ENCODE measurements around the gene URI1.

Gene URI1

GRCh38 chr19:29966588-29967249 lies 24.7 kb downstream of the URI1 start:
- in situ Hi-C loops (cut with MboI; ENCODE audit: low pct_unique_long_range_greater_than_20kb, low sequenced_read_pairs) = no loop called here
- DNase-seq = no peak

DNA sequence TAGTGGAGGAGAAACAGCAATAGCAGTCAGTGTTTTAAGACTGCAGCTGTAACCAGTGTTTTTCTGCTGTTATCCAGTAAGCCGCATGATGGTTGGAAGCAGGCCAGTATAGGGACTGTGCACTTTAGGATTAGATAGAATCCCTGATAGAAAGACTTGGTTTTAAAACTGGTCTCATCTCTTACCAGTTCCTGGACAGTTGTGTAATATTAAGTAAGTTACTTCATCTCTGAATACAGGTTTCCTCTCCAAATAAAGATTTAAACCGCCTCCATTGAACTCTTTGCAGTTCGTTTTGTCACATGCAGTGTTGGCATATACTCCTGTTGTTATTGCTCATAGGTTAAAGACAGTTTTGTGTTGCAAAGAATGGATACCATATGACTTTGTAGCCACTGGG lies 25.6 kb downstream of the URI1 start:
- DNase-seq = peak; percentile 50
- in situ Hi-C loops (cut with MboI; ENCODE audit: low pct_unique_long_range_greater_than_20kb, low sequenced_read_pairs) = no loop called here

GRCh38 chr19:29969891-29970290 lies 27.9 kb downstream of the URI1 start:
- in situ Hi-C loops (cut with MboI; ENCODE audit: low pct_unique_long_range_greater_than_20kb, low sequenced_read_pairs) = no loop called here
- DNase-seq = no peak

DNA sequence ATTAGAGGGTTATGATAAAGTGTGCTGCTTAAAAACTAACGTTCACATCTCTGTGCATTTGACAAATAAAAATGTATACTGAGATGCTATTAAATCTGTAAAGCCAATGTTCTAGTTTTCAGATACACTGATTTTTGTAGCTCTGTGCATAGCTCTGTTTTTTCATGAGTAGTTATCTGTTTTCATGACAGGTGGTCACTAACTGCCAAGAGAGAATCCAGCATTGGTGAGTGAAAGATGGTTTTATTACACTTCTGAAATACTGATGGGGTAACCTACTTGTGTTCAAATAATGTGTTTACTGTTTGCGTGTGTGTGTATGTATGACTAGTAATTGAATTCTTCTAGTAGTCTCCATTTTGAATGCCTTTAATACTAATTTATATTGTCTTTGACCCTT lies 29.0 kb downstream of the URI1 start:
- in situ Hi-C loops (cut with MboI; ENCODE audit: low pct_unique_long_range_greater_than_20kb, low sequenced_read_pairs) = no loop called here
- no peak for DNase-seq

- in situ Hi-C loops (cut with MboI; ENCODE audit: low pct_unique_long_range_greater_than_20kb, low sequenced_read_pairs) = no loop called here
- no peak for DNase-seq
Measured at GRCh38 chr19:29971648-29972047, 29.6 kb downstream of the URI1 start.

GRCh38 chr19:29974701-29975100 lies 32.7 kb downstream of the URI1 start:
- DNase-seq = no peak
- in situ Hi-C loops (cut with MboI; ENCODE audit: low pct_unique_long_range_greater_than_20kb, low sequenced_read_pairs) = no loop called here

GRCh38 chr19:29976151-29976943 lies 34.3 kb downstream of the URI1 start:
- in situ Hi-C loops (cut with MboI; ENCODE audit: low pct_unique_long_range_greater_than_20kb, low sequenced_read_pairs) = no loop called here
- no peak for DNase-seq

DNA sequence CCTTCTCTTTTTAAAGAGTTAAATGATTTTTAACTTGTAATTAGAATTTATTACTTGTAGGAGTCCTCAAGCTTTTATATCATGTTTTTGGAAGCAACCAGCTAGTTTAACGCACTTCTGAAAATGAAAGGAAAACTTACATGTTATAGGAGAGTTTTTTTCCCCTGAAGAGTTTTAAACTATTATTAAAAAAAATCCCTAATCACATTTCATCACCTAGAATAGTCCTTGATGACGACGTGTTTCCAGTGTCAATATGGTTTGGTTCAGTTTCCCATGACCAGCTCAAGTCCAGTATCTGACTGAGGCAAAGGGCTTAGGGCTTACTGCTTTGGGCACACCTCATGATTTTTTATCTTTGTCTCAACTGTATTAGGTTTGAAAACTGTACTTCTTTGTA lies 36.0 kb downstream of the URI1 start:
- no peak for DNase-seq
- in situ Hi-C loops (cut with MboI; ENCODE audit: low pct_unique_long_range_greater_than_20kb, low sequenced_read_pairs) = no loop called here

DNA sequence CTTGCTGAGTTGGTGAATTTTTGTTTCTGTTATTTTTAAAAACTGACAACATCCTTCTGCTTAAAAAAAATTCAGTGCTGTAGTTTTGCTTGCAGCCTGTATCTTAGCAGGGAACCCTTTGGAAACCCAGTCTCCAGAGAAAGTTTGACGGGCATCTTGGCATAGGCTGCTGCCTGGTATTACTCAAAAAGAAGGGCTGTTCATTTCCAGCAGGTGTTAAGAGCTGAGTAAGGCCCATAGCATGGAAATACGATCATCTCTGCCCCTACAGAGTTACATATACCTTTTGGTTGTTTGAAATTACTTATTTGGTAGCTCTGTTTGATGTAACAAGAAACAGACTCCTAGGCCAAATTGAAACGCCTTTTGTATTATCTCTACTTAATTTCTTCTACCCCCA lies 41.5 kb downstream of the URI1 start:
- in situ Hi-C loops (cut with MboI; ENCODE audit: low pct_unique_long_range_greater_than_20kb, low sequenced_read_pairs) = no loop called here
- no peak for DNase-seq

- in situ Hi-C loops (cut with MboI; ENCODE audit: low pct_unique_long_range_greater_than_20kb, low sequenced_read_pairs) = no loop called here
- DNase-seq = no peak
Measured at GRCh38 chr19:29985196-29985595, 43.2 kb downstream of the URI1 start.

DNA sequence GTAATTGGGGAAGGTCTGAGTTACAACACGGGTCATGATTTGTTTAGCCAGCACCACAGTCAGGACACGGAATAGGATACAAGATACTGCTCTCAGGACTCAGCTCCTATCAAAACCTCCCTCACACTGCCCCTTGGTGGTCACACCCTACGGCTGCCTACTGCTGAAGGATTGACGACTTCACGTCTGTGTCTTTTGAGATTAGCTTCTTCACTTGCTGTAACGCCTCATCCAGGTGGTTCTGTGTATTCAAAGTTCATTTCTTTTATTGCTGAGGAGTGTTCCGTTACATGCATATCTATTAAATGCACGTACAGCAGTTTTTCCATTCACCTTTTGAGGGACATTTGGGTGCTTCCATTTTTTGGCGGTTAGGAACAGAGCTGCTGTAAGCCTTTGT lies 46.3 kb downstream of the URI1 start:
- no peak for DNase-seq
- in situ Hi-C loops (cut with MboI; ENCODE audit: low pct_unique_long_range_greater_than_20kb, low sequenced_read_pairs) = no loop called here

DNA sequence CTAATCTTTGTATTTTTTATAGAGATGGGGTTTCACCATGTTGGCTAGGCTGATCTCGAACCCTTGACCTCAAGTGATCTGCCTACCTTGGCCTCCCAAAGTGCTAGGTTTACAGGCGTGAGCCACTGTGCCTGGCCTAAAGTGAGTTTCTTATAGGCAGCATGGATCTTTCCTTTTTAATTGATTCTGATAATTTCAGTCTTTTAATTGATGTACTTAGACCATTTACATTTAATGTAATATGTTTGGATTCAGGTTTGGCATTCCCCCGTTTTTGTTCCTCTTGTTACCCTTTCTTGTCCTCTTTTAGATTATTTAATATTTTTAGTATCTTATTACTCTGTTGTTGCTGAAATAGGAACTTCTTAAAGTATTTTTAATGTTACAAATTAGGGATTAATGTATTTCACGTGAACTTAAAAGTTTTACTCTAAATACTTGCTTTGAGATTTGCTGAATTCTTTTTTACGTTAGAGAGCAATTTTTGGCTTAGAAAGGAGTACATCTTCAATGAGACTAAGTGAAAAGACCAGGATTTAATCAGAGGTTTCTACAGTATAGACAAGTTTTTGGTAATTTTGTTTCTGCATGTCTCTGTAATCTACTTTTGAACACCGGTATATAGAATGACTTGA lies 50.3 kb downstream of the URI1 start:
- in situ Hi-C loops (cut with MboI; ENCODE audit: low pct_unique_long_range_greater_than_20kb, low sequenced_read_pairs) = no loop called here
- DNase-seq = no peak

DNA sequence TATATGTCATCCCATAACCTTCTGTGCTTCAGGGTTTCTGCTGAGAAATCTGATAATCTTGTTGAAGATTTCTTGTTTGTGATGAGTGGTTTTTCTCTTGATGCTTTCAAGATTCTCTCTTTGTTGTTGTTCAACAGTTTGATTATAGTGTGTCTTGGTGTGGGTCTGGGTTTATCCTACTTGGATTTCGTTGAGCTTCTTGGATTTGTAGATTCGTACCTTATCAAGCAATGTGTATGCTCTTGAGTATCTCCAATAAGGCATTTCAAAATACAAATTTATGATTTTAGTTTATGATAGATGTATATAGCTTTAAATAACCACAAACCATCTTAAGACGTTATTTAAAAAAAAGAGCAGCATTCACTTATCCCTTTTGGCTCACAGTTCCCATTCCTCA lies 57.5 kb downstream of the URI1 start:
- in situ Hi-C loops (cut with MboI; ENCODE audit: low pct_unique_long_range_greater_than_20kb, low sequenced_read_pairs) = no loop called here
- no peak for DNase-seq

DNA sequence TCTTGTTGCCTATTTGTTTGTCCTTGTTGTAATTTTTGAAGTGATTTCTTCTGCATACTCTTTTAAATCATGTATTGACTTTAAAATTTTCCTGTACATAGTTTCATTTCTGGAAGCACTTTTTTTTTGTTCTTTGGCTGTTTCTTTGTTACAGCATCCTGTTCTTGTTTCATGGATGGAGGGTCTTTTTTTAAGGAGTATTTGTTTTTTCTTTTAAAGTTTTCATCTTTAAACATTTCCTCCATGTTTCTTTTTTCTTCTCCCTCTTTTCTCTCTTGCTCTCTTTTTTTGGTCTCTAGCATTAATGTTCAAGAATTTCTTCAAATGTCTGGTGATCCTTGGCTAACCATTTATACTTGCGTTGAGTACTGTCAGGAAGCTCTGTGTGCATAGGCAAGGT lies 58.8 kb downstream of the URI1 start:
- no peak for DNase-seq
- in situ Hi-C loops (cut with MboI; ENCODE audit: low pct_unique_long_range_greater_than_20kb, low sequenced_read_pairs) = no loop called here

DNA sequence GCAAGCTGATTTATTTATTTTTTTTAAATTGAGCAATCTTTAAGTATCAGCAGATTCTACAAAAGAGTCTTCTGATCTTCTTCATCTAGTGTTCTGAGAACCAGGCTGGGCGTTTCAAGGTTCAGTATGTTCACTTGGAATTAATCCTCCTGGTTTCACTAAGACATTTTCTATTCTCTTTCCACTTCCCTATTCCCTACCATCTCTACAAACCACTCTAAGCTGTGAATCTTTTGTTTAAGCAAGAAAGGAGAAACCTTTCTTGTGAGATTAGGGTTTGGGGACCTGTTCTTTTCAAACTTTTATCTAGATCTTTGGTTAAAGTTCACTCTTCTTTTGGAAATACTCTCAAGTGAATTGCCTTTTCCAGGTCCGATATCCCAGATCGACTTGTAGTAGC lies 59.3 kb downstream of the URI1 start:
- DNase-seq = peak; percentile 58
- in situ Hi-C loops (cut with MboI; ENCODE audit: low pct_unique_long_range_greater_than_20kb, low sequenced_read_pairs) = no loop called here

DNA sequence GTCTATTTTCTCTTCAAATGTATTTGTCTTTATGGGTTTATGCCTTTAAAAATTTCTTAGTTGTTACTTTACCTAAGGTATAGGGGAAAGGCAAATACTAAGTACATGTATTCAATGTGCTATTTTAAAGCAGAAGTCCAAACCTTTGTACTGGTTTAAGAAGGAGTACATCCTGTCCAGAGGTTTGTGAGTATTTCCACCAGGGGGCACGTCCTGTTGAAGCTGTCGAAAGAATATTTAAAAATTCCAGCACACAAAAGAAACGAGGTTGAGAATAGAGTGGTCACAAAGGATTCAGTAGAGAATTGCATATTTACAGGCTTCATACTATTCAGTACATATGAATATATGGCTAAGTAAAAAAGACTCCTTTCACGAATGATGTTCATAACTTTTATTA lies 59.8 kb downstream of the URI1 start:
- in situ Hi-C loops (cut with MboI; ENCODE audit: low pct_unique_long_range_greater_than_20kb, low sequenced_read_pairs) = no loop called here
- peak; percentile 45 for DNase-seq

DNA sequence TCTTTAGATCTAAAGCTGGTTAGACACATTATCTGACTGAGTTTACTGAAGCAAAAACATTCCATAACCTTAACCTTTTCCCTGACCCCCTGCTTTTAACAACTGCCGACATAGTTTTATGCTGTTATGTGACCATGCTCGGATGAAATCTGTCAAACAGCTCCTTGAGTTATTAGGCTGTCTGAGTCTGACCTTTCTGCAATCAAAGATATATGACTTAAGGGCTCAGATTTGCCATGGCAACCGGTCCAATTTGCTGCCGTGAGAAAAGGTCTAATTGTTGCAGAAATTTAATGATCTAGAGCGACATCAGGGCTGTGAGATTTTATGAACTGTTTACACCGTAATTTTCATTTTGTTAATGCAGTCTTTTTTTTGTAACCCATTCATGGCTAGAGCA lies 61.8 kb downstream of the URI1 start:
- DNase-seq = no peak
- in situ Hi-C loops (cut with MboI; ENCODE audit: low pct_unique_long_range_greater_than_20kb, low sequenced_read_pairs) = no loop called here

DNA sequence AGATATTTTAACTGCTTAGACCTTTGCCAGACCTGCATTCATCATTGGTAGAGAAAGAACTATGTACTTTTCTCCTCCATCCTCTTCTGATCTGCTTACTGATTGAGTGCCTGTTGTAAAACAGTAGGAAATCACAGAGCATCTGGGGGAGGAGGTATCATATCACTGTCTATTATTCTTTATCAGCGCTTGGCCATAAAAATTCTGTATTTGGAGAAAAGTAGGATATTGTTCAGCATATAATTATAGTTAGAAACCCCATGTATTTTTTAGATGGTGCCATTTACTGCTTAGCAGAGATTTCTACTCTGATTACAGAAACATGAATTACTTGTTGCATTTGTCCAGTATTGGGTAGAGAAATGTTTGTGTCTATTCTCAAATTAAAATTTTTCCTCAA lies 62.4 kb downstream of the URI1 start:
- no peak for DNase-seq
- in situ Hi-C loops (cut with MboI; ENCODE audit: low pct_unique_long_range_greater_than_20kb, low sequenced_read_pairs) = no loop called here

- in situ Hi-C loops (cut with MboI; ENCODE audit: low pct_unique_long_range_greater_than_20kb, low sequenced_read_pairs) = no loop called here
- DNase-seq = no peak
Measured at GRCh38 chr19:30006207-30006606, 64.2 kb downstream of the URI1 start.

DNA sequence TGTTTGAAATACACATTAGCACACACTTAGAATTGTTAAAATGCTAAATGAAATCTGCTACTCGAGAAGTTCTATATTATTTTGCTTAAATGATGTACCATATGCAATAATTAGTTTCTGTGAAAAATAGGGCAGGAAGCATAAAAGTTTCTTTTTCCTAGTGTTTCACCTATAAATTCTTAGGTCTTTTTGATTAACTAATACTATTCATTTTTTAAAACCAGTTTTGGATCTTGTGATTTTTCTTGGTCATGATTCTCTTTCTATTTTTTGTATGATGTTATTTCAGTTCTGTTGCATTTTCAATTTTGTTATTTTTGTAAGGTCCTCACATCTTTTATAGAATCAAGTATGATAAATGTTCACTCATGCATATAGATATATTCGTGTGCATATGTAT lies 66.1 kb downstream of the URI1 start:
- in situ Hi-C loops (cut with MboI; ENCODE audit: low pct_unique_long_range_greater_than_20kb, low sequenced_read_pairs) = no loop called here
- DNase-seq = no peak

DNA sequence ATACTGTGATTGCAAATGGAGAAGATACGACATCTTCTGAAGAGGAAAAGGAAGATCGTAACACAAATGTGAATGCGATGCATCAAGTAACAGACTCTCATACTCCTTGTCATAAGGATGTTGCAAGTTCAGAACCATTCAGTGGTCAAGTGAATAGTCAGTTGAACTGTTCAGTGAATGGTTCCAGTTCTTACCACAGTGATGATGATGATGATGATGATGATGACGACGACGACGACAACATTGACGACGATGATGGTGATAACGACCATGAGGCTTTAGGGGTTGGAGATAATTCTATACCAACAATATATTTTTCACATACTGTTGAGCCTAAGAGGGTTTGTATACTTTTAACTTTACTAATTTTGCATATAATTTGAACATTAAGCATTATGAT lies 67.0 kb downstream of the URI1 start:
- in situ Hi-C loops (cut with MboI; ENCODE audit: low pct_unique_long_range_greater_than_20kb, low sequenced_read_pairs) = no loop called here
- DNase-seq = no peak
